Tibial nerve (tissue), 3 donors: ENCODE data around the gene SCN8A.
A peak's percentile ranks its signal among the peaks of the same experiment; 100 is the strongest.

Experiments used
- CTCF ChIP-seq, 5 experiments: fragments of 200-600 bp in 3 of 5; fragments of 450-650 bp in 2 of 5; sonication (generic) in 3 of 5; IDR thresholded peaks; one replicate each; pipeline ENCODE4 v1.5.1; 2016 to 2019; ENCODE audit warnings: antibody characterized with exemption in 5 of 5, mild to moderate bottlenecking in 3 of 5, moderate library complexity in 2 of 5
- POLR2A ChIP-seq, 2 donors: fragments of 450-650 bp; IDR thresholded peaks; one replicate each; pipeline ENCODE4 v1.6.1; 2017; ENCODE audit warnings: antibody characterized with exemption in 2 of 2, mild to moderate bottlenecking in 2 of 2, moderate library complexity in 2 of 2

DNA sequence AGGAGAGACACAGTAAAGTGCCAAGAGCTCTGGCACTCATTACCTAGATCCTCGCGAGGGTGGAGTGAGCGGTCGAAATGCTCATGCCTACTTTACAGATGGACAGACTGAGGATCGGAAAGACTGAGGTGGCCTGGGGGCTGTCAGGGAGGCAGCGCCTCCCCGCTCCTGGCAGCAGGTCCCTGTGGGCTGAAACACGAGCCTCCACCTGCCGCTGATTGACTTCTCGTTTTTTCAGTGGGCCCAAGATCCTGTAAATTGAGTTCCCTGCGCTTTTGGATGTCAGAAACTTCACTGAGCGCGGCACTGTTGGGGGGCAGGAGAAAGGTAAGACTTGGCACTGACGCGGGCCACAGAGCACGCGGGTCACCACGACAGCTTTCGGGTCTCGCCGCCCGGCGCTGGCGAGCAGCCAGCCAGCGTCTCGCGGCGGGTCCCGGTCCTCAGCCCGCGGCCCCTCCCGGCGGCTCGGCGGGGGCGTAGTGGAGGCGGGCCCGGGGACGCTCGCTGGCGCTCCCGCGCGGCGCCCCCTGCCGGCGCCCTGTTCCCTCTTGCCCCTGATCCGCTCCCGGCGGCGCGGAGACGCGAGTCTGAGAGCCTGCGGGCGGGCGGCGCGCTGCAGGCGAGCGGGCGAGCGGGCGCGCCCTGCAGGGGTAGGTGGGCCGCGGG lies 552 bp upstream of the SCN8A start:
- peak; percentile 27 to 64 (median 40) for TF ChIP-seq CTCF (IDR thresholded peaks at IDR 0.05)
- no peak for TF ChIP-seq POLR2A (IDR thresholded peaks at IDR 0.05)
